Adrenal gland (tissue), 12 donors: ENCODE data around the gene PTPA. TPM values are rescaled to one million over a fixed set of nuclear protein-coding genes. Genes with fewer than 3 reads are reported as not detected.
A peak's percentile ranks its signal among the peaks of the same experiment; 100 is the strongest.

ENCODE experiments used
- DNase-seq, 7 donors: peaks; one replicate each; pipeline ENCODE4 v3.0.0-alpha.2; 2019 to 2020
- H3K27ac ChIP-seq, 5 donors: fragments of 200-600 bp; sonication (generic) in 4 of 5; 1 replicate in 3 of 5; 2 replicates in 2 of 5; pipeline versions ENCODE4 v1.5.1 to v1.8.0; 2016 to 2020; ENCODE audit warnings: mild to moderate bottlenecking in 1 of 5
- H3K27me3 ChIP-seq: fragments of 200-600 bp; 2 replicates; pipeline ENCODE4 v1.8.0; 2021
- H3K36me3 ChIP-seq, 2 donors: fragments of 200-600 bp; replicated peaks in 1 of 2; 1 replicate in 1 of 2; 2 replicates in 1 of 2; pipeline versions ENCODE4 v1.5.1 to v1.8.0; 2018 to 2022
- H3K4me1 ChIP-seq, 2 donors: fragments of 200-600 bp; replicated peaks in 1 of 2; 1 replicate in 1 of 2; 2 replicates in 1 of 2; pipeline versions ENCODE4 v1.5.1 to v1.8.0; 2018 to 2021
- H3K4me3 ChIP-seq, 4 donors: fragments of 200-600 bp; sonication (generic) in 3 of 4; one replicate each; pipeline ENCODE4 v1.5.1; 2016 to 2018
- H3K9me3 ChIP-seq, 3 donors: fragments of 200-600 bp; sonication (generic) in 1 of 3; replicated peaks in 1 of 3; 1 replicate in 2 of 3; 2 replicates in 1 of 3; pipeline versions ENCODE4 v1.5.1 to v1.8.0; 2016 to 2021
- CTCF ChIP-seq, 6 experiments: fragments of 450-650 bp in 4 of 6; fragments of 200-600 bp in 2 of 6; sonication (generic) in 1 of 6; IDR thresholded peaks; 1 replicate in 5 of 6; 2 replicates in 1 of 6; pipeline versions ENCODE4 v1.5.1 to v1.8.0; 2016 to 2021; ENCODE audit warnings: antibody characterized with exemption in 6 of 6, mild to moderate bottlenecking in 2 of 6, moderate library complexity in 1 of 6
- POLR2A ChIP-seq, 2 donors: fragments of 450-650 bp; IDR thresholded peaks; one replicate each; pipeline ENCODE4 v1.6.1; 2017; ENCODE audit warnings: antibody characterized with exemption in 2 of 2, mild to moderate bottlenecking in 2 of 2, moderate library complexity in 1 of 2
- WGBS, 4 donors: extraction: QIAGEN DNeasy Blood & Tissue Kit in 2 of 4; methylation state at CpG; one replicate each; pipeline versions ENCODE4 v1.1.5 to v1.1.7; 2013 to 2017; 5-methylcytosine and 5-hydroxymethylcytosine counted together
- intact Hi-C, 2 donors: fragments of 100-400 bp; cut with DNase I; formaldehyde crosslinking; loops; one replicate each; pipeline versions ENCODE4 v1.14.1 to v1.15.0; 2022 to 2023
- polyA plus RNA-seq, 3 donors: library from polyadenylated mRNA; stranded (reverse); fragments of 200-250 nt in 2 of 3; fragments of 350-450 nt in 1 of 3; fragmentation: Illumina TruSeq in 1 of 3; extraction: RNeasy Lipid Tissue Mini Kit (QIAGEN cat#74804) in 1 of 3; gene quantifications; one replicate each; pipeline ENCODE4 v1.2.3, GENCODE V29; 2013 to 2014
- total RNA-seq, 9 donors: library from RNA; depleted of rRNA in 4 of 9; stranded (reverse); fragments of >200 nt in 4 of 9; fragments of 120-200 nt in 1 of 9; fragmentation: NEBNext Ultra II Directional in 1 of 9; extraction: Animal tissue kit (Norgen Biotek cat#: 25700) in 1 of 9; gene quantifications; one replicate each; pipeline versions ENCODE4 v1.1.0 to v1.2.4, GENCODE V29; 2013 to 2023
- donor health status: healthy with polysubstance abuse.
- donor health status: Bipolar disorder and iron deficiency.
- donor health status: DM: yes; HTN: yes; CAD: no.
- donor health status: DM: no; HTN: no; CAD: no.
- donor health status: DM: no; HTN: no; CAD: no.
- donor health status: DM: yes; HTN: yes; CAD: no.

The PTPA gene
- total and polyA plus RNA-seq, 12 donors: 71.3 to 248 (median 130) TPM

DNA sequence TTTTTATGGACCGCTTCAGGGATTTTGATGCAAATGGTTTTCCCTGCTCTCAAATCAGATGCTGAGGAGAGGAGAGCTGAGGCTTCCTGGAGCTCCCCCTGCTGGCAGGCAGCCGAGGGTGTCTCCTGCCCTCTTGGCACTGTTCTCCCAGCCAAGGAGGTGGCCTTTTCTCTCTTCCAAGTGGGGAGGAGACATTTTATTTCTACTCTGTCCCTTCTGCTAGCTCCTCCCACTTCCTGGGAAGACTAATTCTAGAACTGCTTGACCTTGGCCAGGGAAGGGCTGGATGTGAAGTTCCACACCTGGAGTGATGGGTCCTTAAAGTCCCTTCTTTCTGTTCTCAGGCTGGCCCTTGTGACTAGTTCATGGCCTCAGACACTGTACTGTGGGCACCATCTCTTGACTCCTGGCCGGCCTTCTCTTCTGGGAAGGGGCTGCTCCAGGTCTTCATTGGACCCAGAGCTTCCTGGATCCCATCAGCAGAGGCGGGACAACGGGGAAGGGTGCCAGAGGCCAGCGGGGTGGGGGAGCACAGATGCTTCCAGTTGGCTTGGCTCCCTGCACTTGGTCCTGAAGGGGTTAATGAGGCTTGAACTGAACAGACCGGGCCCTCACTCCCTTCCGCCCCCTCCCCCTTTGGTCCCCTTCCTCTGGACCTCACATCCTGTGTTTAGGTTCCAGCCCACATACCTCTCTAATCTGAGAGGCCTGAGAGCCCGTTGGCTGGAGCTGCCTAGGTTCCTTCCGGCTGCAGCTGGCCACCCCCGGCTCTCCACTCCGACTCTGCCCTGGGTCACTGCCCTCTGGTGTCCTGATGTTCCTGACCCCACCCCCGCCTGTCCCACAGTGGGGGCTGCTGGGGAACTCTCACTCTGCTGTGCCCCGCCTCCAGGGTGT lies 32.1 kb downstream of the PTPA start:
- H3K36me3 ChIP-seq: peaks cover 0 to 33% of the 10 kb centered on the region in 2 donors
- no peak for TF ChIP-seq POLR2A (IDR thresholded peaks at IDR 0.05)
- TF ChIP-seq CTCF (IDR thresholded peaks at IDR 0.05): peak; percentile 55 to 82 (median 74)
- H3K27me3 ChIP-seq: no peaks in the 10 kb centered on the region
- 34 to 49% (median 41%) methylated on average over 7 to 14 of the region's 14 CpGs for WGBS, 4 donors
- intact Hi-C loops: loop anchor here in 1 of 2 donors (10.0 kb wide), 1 partner anchor 342 kb away; no protein-coding TSS in a partner anchor
- no peaks in the 10 kb centered on the region for H3K9me3 ChIP-seq
- peak; percentile 85 to 95 (median 91) for DNase-seq
- peaks cover 66 to 88% of the 10 kb centered on the region in 2 donors for H3K4me1 ChIP-seq
- no peak overlapping the region for H3K4me3 ChIP-seq
- peak overlapping the region; percentile 35 to 100 (median 72) for H3K27ac ChIP-seq

- Histone ChIP-seq H3K4me3 (no peak overlapping the region), H3K27ac (peak overlapping the region in 4 of 5 donors; percentile 50 to 84 (median 67)), H3K36me3 (peaks cover 0 to 46% of the 10 kb centered on the region in 2 donors), H3K9me3 (no peaks in the 10 kb centered on the region), H3K27me3 (no peaks in the 10 kb centered on the region), H3K4me1 (peaks cover 48 to 70% of the 10 kb centered on the region in 2 donors)
- no peak for DNase-seq
- TF ChIP-seq CTCF (IDR thresholded peaks at IDR 0.05): no peak
- no peak for TF ChIP-seq POLR2A (IDR thresholded peaks at IDR 0.05)
- intact Hi-C loops: loop anchor here in 1 of 2 donors (10.0 kb wide), 1 partner anchor 339 kb away; no protein-coding TSS in a partner anchor
- 50 to 70% (median 56%) methylated on average over 1 to 2 of the region's 2 CpGs for WGBS, 4 donors
Observed at GRCh38 chr9:129145316-129145715, 34.1 kb downstream of the PTPA start.

DNA sequence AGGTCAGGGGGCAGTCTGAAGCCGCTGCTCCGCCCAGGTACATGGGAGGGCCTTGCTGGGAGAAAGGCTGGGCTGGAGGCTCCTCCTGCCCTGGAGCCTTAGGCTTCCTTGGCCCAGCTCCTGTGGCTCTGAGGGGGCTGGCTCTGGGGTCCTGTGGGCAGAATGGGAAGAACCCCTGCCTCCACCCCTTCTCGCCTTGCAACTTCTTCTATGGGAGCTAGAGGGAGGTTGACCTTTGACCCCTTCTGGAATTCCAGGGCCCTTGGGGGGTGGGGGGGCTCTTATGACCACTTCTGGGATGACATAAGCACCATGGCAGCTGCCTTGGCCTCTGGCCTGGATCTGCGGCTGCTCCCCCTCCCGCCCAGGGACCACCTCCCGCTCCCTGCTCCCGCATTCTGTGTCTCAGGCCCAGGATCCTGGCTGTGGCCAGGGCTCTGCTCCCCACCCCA lies 34.7 kb downstream of the PTPA start:
- Histone ChIP-seq H3K4me3 (no peak overlapping the region), H3K9me3 (no peaks in the 10 kb centered on the region), H3K27ac (peak overlapping the region in 4 of 5 donors; percentile 50 to 84 (median 67)), H3K36me3 (peaks cover 0 to 48% of the 10 kb centered on the region in 2 donors), H3K27me3 (no peaks in the 10 kb centered on the region), H3K4me1 (peaks cover 43 to 64% of the 10 kb centered on the region in 2 donors)
- 70 to 81% (median 74%) methylated on average over 4 to 7 of the region's 7 CpGs for WGBS, 4 donors
- TF ChIP-seq POLR2A (IDR thresholded peaks at IDR 0.05) (no peak), CTCF (IDR thresholded peaks at IDR 0.05) (no peak)
- DNase-seq: peak in 1 of 7 donors; percentile 35
- intact Hi-C loops: loop anchor here in 1 of 2 donors (10.0 kb wide), 1 partner anchor 339 kb away; no protein-coding TSS in a partner anchor

GRCh38 chr9:129146441-129146941 lies 35.3 kb downstream of the PTPA start:
- H3K4me3 ChIP-seq: no peak overlapping the region
- peak overlapping the region in 3 of 5 donors; percentile 57 to 84 (median 77) for H3K27ac ChIP-seq
- no peak for DNase-seq
- peaks cover 0 to 55% of the 10 kb centered on the region in 2 donors for H3K36me3 ChIP-seq
- H3K27me3 ChIP-seq: no peaks in the 10 kb centered on the region
- H3K4me1 ChIP-seq: peaks cover 36 to 58% of the 10 kb centered on the region in 2 donors
- 55 to 77% (median 70%) methylated on average over 5 to 8 of the region's 8 CpGs for WGBS, 4 donors
- H3K9me3 ChIP-seq: no peaks in the 10 kb centered on the region
- no peak for TF ChIP-seq CTCF (IDR thresholded peaks at IDR 0.05)
- TF ChIP-seq POLR2A (IDR thresholded peaks at IDR 0.05): no peak
- intact Hi-C loops: loop anchor here in 1 of 2 donors (10.0 kb wide), 1 partner anchor 338 kb away; no protein-coding TSS in a partner anchor
